ENCODE measurements around the gene LMOD3.

LMOD3 gene

GRCh38 chr3:69095636-69096035 lies 26.8 kb downstream of the LMOD3 start:
- no peak for TF ChIP-seq CTCF (conservative IDR thresholded peaks at IDR 0.05)
- no peak overlapping the region for H3K27ac ChIP-seq

- H3K27ac ChIP-seq: peak overlapping the region; percentile 79
- no peak for TF ChIP-seq CTCF (conservative IDR thresholded peaks at IDR 0.05)
Observed at GRCh38 chr3:69094467-69095205, 27.8 kb downstream of the LMOD3 start.

GRCh38 chr3:69092030-69092516 lies 30.3 kb downstream of the LMOD3 start:
- H3K27ac ChIP-seq: peak overlapping the region; percentile 79
- TF ChIP-seq CTCF (conservative IDR thresholded peaks at IDR 0.05): no peak

GRCh38 chr3:69091389-69092029 lies 30.9 kb downstream of the LMOD3 start:
- peak overlapping the region; percentile 79 for H3K27ac ChIP-seq
- TF ChIP-seq CTCF (conservative IDR thresholded peaks at IDR 0.05): no peak

DNA sequence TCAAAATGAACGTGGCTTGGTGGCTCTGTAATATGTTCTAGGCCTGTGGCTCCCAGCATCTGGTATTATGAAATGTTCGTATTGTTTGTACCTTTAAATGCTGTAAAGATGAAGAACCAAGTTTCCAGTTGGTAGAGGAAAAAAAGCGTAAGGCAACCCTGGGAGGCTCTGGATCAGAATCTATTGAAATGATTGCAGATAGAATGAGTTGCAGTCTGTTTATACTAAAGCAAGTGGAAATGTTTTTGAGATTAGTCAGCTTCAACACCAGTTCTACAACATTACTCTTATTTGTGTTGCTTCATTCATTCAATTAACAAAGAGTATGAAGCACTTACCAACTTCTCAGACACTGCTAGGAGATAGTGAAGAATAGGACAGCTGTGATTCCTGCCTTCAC lies 32.4 kb downstream of the LMOD3 start:
- peak overlapping the region; percentile 79 for H3K27ac ChIP-seq
- TF ChIP-seq CTCF (conservative IDR thresholded peaks at IDR 0.05): no peak

DNA sequence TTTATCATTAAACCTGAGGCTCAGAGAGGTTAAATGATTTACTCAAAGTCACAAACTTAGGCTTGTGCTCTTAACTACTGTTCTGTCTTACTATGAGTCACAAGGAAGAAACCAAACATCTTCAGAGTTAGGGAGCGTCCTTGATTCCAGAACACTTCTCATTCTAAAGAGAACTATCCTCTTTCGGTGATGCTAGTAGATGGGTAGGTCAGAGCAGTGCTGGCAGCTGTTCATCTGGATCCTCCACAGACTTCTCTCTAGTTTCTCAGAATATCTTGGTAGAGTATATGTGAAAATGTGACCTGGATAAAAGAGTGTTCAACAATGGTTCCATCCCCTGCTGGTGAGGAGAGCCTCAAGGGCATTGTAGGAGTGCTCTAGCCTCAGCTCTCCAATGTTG lies 34.3 kb downstream of the LMOD3 start:
- TF ChIP-seq CTCF (conservative IDR thresholded peaks at IDR 0.05): no peak
- peak overlapping the region; percentile 97; the same call in 1 of the 2 replicates for H3K27ac ChIP-seq

GRCh38 chr3:69087030-69087791 lies 35.2 kb downstream of the LMOD3 start:
- no peak for TF ChIP-seq CTCF (conservative IDR thresholded peaks at IDR 0.05)
- peak overlapping the region; percentile 97 for H3K27ac ChIP-seq

All from VCaP (cell line).